GM23338 (cell line): ENCODE measurements around the gene AP4S1. TPM values are rescaled to one million over a fixed set of nuclear protein-coding genes. Genes with fewer than 3 reads are reported as not detected.

Source experiments
- ATAC-seq: fragments of 200-7000 bp; cut with Tn5 transposase; 3 replicates; pipeline ENCODE4 v1.9.1; 2020
- DNase-seq: peaks from one replicate; pipeline ENCODE4 v3.0.0-alpha.2; 2015; ENCODE audit warnings: low spot score
- H2AFZ ChIP-seq: fragments of 200-600 bp; sonication (generic); 2 replicates; pipeline ENCODE4 v1.8.0; 2016; ENCODE audit warnings: antibody characterized with exemption, mild to moderate bottlenecking, moderate library complexity
- H3F3A ChIP-seq: fragments of 200-600 bp; sonication (generic); replicated peaks from 2 replicates; pipeline ENCODE4 v1.8.0; 2017; ENCODE audit warnings: antibody characterized with exemption, mixed run types, low read depth
- H3K27ac ChIP-seq: fragments of 200-600 bp; sonication (generic); 2 replicates; pipeline ENCODE4 v1.6.1; 2016; ENCODE audit warnings: low read depth
- H3K27me3 ChIP-seq: fragments of 200-600 bp; sonication (generic); 2 replicates; pipeline ENCODE4 v1.8.0; 2016; ENCODE audit warnings: mild to moderate bottlenecking, mixed run types, moderate library complexity; ENCODE audit not compliant: insufficient read depth
- H3K36me3 ChIP-seq: fragments of 200-600 bp; sonication (generic); 2 replicates; pipeline ENCODE4 v1.8.0; 2016; ENCODE audit warnings: mild to moderate bottlenecking; ENCODE audit not compliant: insufficient read depth
- H3K4me1 ChIP-seq: fragments of 200-600 bp; sonication (generic); 2 replicates; pipeline ENCODE4 v1.8.0; 2016; ENCODE audit warnings: mild to moderate bottlenecking, moderate library complexity; ENCODE audit not compliant: insufficient read depth
- H3K4me2 ChIP-seq: fragments of 200-600 bp; sonication (generic); 2 replicates; pipeline ENCODE4 v1.7.1; 2017; ENCODE audit warnings: mixed run types
- H3K4me3 ChIP-seq: fragments of 200-600 bp; sonication (generic); 2 replicates; pipeline ENCODE4 v1.6.1; 2016; ENCODE audit warnings: mixed run types
- H3K79me2 ChIP-seq: fragments of 200-600 bp; sonication (generic); replicated peaks from 2 replicates; pipeline ENCODE4 v1.8.0; 2017; ENCODE audit warnings: mild to moderate bottlenecking; ENCODE audit not compliant: insufficient read depth
- H3K9me2 ChIP-seq: fragments of 200-600 bp; sonication (generic); 2 replicates; pipeline ENCODE4 v1.8.0; 2017; ENCODE audit not compliant: insufficient read depth
- H4K20me1 ChIP-seq: fragments of 200-600 bp; sonication (generic); replicated peaks from 2 replicates; pipeline ENCODE4 v1.8.0; 2017; ENCODE audit warnings: mild to moderate bottlenecking; ENCODE audit not compliant: insufficient read depth
- H3K27ac Mint-ChIP-seq: 2 replicates; pipeline ENCODE4 v1.8.0; 2020; ENCODE audit warnings: inconsistent platforms, mild to moderate bottlenecking, moderate library complexity, mixed read lengths
- H3K27me3 Mint-ChIP-seq: 3 replicates; pipeline ENCODE4 v1.8.0; 2022; ENCODE audit warnings: low read depth, mild to moderate bottlenecking, moderate library complexity, mixed read lengths, inconsistent platforms; ENCODE audit not compliant: insufficient read depth, poor library complexity
- H3K36me3 Mint-ChIP-seq: 3 replicates; pipeline ENCODE4 v1.8.0; 2021; ENCODE audit warnings: low read depth, mild to moderate bottlenecking, inconsistent platforms, moderate library complexity, mixed read lengths
- H3K4me1 Mint-ChIP-seq: 3 replicates; pipeline ENCODE4 v1.8.0; 2020; ENCODE audit warnings: mild to moderate bottlenecking, inconsistent platforms, mixed read lengths
- H3K4me3 Mint-ChIP-seq: 3 replicates; pipeline ENCODE4 v1.8.0; 2021; ENCODE audit warnings: moderate library complexity, mild to moderate bottlenecking, inconsistent platforms, mixed read lengths
- H3K9me3 Mint-ChIP-seq: 3 replicates; pipeline ENCODE4 v1.8.0; 2020; ENCODE audit warnings: moderate library complexity, mild to moderate bottlenecking, inconsistent platforms, mixed read lengths
- CREB1 ChIP-seq: fragments of 250-450 bp; sonication (Bioruptor Pico); IDR thresholded peaks from 2 replicates; pipeline ENCODE4 v1.5.0; 2020; ENCODE audit warnings: low read depth, mild to moderate bottlenecking, moderate library complexity
- CTCF ChIP-seq, 2 experiments: fragments of 200-600 bp in 1 of 2; sonication (generic) in 1 of 2; conservative IDR thresholded peaks; 2 replicates each; pipeline versions ENCODE4 v1.5.1 to v1.6.1; 2016 to 2017; ENCODE audit warnings: antibody characterized with exemption in 2 of 2, low read depth in 2 of 2, mild to moderate bottlenecking in 2 of 2, moderate library complexity in 1 of 2
- ETS1 ChIP-seq: IDR thresholded peaks from 2 replicates; pipeline ENCODE4 v1.6.1; 2016; ENCODE audit warnings: antibody characterized with exemption
- EZH2 ChIP-seq: fragments of 200-600 bp; sonication (generic); IDR thresholded peaks from one replicate; pipeline ENCODE4 v1.8.0; 2017; ENCODE audit warnings: antibody characterized with exemption, mild to moderate bottlenecking, low read depth; ENCODE audit not compliant: unreplicated experiment
- EZH2phosphoT487 ChIP-seq: fragments of 200-600 bp; sonication (generic); IDR thresholded peaks from one replicate; pipeline ENCODE4 v1.8.1; 2018; ENCODE audit warnings: antibody characterized with exemption; ENCODE audit not compliant: unreplicated experiment
- JUNB ChIP-seq: IDR thresholded peaks from one replicate; pipeline ENCODE4 v1.6.1; 2016; ENCODE audit warnings: antibody characterized with exemption; ENCODE audit not compliant: unreplicated experiment
- NANOG ChIP-seq: IDR thresholded peaks from 2 replicates; pipeline ENCODE4 v1.6.1; 2016; ENCODE audit warnings: antibody characterized with exemption, borderline replicate concordance
- POLR2AphosphoS5 ChIP-seq: IDR thresholded peaks from 2 replicates; pipeline ENCODE4 v1.6.1; 2016; ENCODE audit warnings: antibody characterized with exemption, low read depth
- REST ChIP-seq: IDR thresholded peaks from one replicate; pipeline ENCODE4 v1.6.1; 2018; ENCODE audit warnings: antibody characterized with exemption; ENCODE audit not compliant: unreplicated experiment
- STAT1 ChIP-seq: IDR thresholded peaks from one replicate; pipeline ENCODE4 v1.6.1; 2016; ENCODE audit warnings: antibody characterized with exemption; ENCODE audit not compliant: unreplicated experiment
- ZNF114 ChIP-seq: fragments of 250-450 bp; sonication (Bioruptor Pico); IDR thresholded peaks from 2 replicates; pipeline ENCODE4 v1.5.0; 2020; ENCODE audit warnings: mild to moderate bottlenecking, moderate library complexity
- ZNF331 ChIP-seq: fragments of 250-450 bp; sonication (Bioruptor Pico); IDR thresholded peaks from 2 replicates; pipeline ENCODE4 v1.5.0; 2020; ENCODE audit warnings: low read depth, mild to moderate bottlenecking, moderate library complexity
- ZNF462 ChIP-seq: fragments of 250-450 bp; sonication (Bioruptor Pico); IDR thresholded peaks from 2 replicates; pipeline ENCODE4 v1.5.0; 2020; ENCODE audit warnings: mild to moderate bottlenecking, moderate library complexity
- polyA plus RNA-seq: library from polyadenylated mRNA; unstranded; fragments of >200 nt; fragmentation: Nextera tagmentation; extraction: Ambion mirVana; gene quantifications from 2 replicates; pipeline ENCODE4 v1.2.1, GENCODE V29; 2016
- total RNA-seq: library from RNA; depleted of rRNA; stranded (reverse); fragments of >200 nt; shearing (Covaris generic); gene quantifications from 2 replicates; pipeline ENCODE4 v1.2.3, GENCODE V29; 2014

Gene AP4S1
- total and polyA plus RNA-seq, 2 experiments from 2014 or later: 13.4 to 15.7 TPM

GRCh38 chr14:31080484-31080883 lies 55.0 kb downstream of the AP4S1 start:
- Mint-ChIP-seq H3K4me3 (no peak overlapping the region), H3K27me3 (no peaks in the 10 kb centered on the region), H3K9me3 (no peaks in the 10 kb centered on the region), H3K36me3 (peaks cover 1% of the 10 kb centered on the region; the same call in 1 of the 3 replicates), H3K4me1 (no peaks in the 10 kb centered on the region), H3K27ac (no peak overlapping the region)
- ATAC-seq (no peak), DNase-seq (no peak)
- no peaks in the 10 kb centered on the region for H3K79me2 ChIP-seq
- no peak for TF ChIP-seq EZH2phosphoT487
- no peak for TF ChIP-seq REST
- TF ChIP-seq JUNB: no peak
- no peak for TF ChIP-seq ZNF331 (CRISPR knock-in tag)
- no peak for TF ChIP-seq NANOG
- TF ChIP-seq EZH2: no peak
- TF ChIP-seq STAT1: no peak
- no peak for TF ChIP-seq ETS1
- no peak for TF ChIP-seq CTCF (conservative IDR thresholded peaks at IDR 0.05; ENCODE audit: low read depth in 2 of 2)
- TF ChIP-seq ZNF114 (CRISPR knock-in tag): no peak
- no peak for TF ChIP-seq CREB1 (CRISPR knock-in tag)
- TF ChIP-seq POLR2AphosphoS5: no peak
- no peak for TF ChIP-seq ZNF462 (CRISPR knock-in tag)
- H3K36me3 ChIP-seq: no peaks in the 10 kb centered on the region
- no peak overlapping the region for H2AFZ ChIP-seq
- no peak overlapping the region for H3K4me2 ChIP-seq
- no peaks in the 10 kb centered on the region for H3K4me1 ChIP-seq
- no peaks in the 10 kb centered on the region for H3F3A ChIP-seq
- H4K20me1 ChIP-seq: no peaks in the 10 kb centered on the region
- no peaks in the 10 kb centered on the region for H3K27me3 ChIP-seq
- H3K9me2 ChIP-seq: no peaks in the 10 kb centered on the region
- H3K27ac ChIP-seq: no peak overlapping the region
- H3K4me3 ChIP-seq: no peak overlapping the region
